ENCODE data around the gene POFUT1.

Gene POFUT1

GRCh38 chr20:32215147-32215546 lies 7.5 kb downstream of the POFUT1 start:
- Histone ChIP-seq H3K4me3 (ENCODE audit: low read depth, low read length) (no peak overlapping the region), H3K36me3 (ENCODE audit: control insufficient read depth in 2 of 2, insufficient read depth in 1 of 2, low read length in 2 of 2) (peaks cover 16 to 90% of the 10 kb centered on the region in 2 experiments; a peak in 2 of 3 replicates), H3K4me1 (ENCODE audit: control insufficient read depth, insufficient read depth, low read length) (no peaks in the 10 kb centered on the region), H3K27ac (ENCODE audit: extremely low read depth, low read depth, low read length) (no peak overlapping the region), H3K9me3 (ENCODE audit: control insufficient read depth, insufficient read depth, low read depth, low read length) (no peaks in the 10 kb centered on the region)
- TF ChIP-seq ZNF529 (tag by site-specific recombination; IDR thresholded peaks at IDR 0.05; ENCODE audit: insufficient replicate concordance): no peak
- no peak for TF ChIP-seq ZBTB48 (tag by site-specific recombination; IDR thresholded peaks at IDR 0.05)
- no peak for TF ChIP-seq ZSCAN30 (tag by site-specific recombination; IDR thresholded peaks at IDR 0.05)
- no peak for TF ChIP-seq ZNF555 (tag by site-specific recombination; conservative IDR thresholded peaks at IDR 0.05)
- TF ChIP-seq ZBTB1 (tag by site-specific recombination; IDR thresholded peaks at IDR 0.05): no peak
- TF ChIP-seq KLF10 (tag by site-specific recombination; IDR thresholded peaks at IDR 0.05): no peak
- no peak for TF ChIP-seq ZNF157 (tag by site-specific recombination; IDR thresholded peaks at IDR 0.05)
- TF ChIP-seq SCRT2 (tag by site-specific recombination; IDR thresholded peaks at IDR 0.05): no peak
- TF ChIP-seq KLF9 (tag by site-specific recombination; IDR thresholded peaks at IDR 0.05; ENCODE audit: low read depth): no peak
- no peak for TF ChIP-seq MZF1 (tag by site-specific recombination; IDR thresholded peaks at IDR 0.05; ENCODE audit: borderline replicate concordance)
- TF ChIP-seq ZNF311 (tag by site-specific recombination; IDR thresholded peaks at IDR 0.05; ENCODE audit: borderline replicate concordance): no peak
- TF ChIP-seq GLI4 (tag by site-specific recombination; IDR thresholded peaks at IDR 0.05): no peak
- TF ChIP-seq ZNF449 (tag by site-specific recombination; IDR thresholded peaks at IDR 0.05): no peak
- no peak for TF ChIP-seq ZNF623 (tag by site-specific recombination; IDR thresholded peaks at IDR 0.05)
- TF ChIP-seq ZNF747 (tag by site-specific recombination; IDR thresholded peaks at IDR 0.05): no peak
- no peak for TF ChIP-seq ZNF302 (tag by site-specific recombination; IDR thresholded peaks at IDR 0.05; ENCODE audit: low read depth)
- CTCF ChIA-PET: no interaction called here
- POLR2A ChIA-PET: no interaction called here

- Histone ChIP-seq H3K4me3 (ENCODE audit: low read depth, low read length) (no peak overlapping the region), H3K4me1 (ENCODE audit: control insufficient read depth, insufficient read depth, low read length) (no peaks in the 10 kb centered on the region), H3K27ac (ENCODE audit: extremely low read depth, low read depth, low read length) (no peak overlapping the region), H3K9me3 (ENCODE audit: control insufficient read depth, insufficient read depth, low read depth, low read length) (no peaks in the 10 kb centered on the region), H3K36me3 (ENCODE audit: control insufficient read depth in 2 of 2, insufficient read depth in 1 of 2, low read length in 2 of 2) (peaks cover 16 to 88% of the 10 kb centered on the region in 2 experiments; a peak in 2 of 3 replicates)
- CTCF ChIA-PET: no interaction called here
- TF ChIP-seq INSM2 (tag by site-specific recombination; IDR thresholded peaks at IDR 0.05) (no peak), ZFP69B (tag by site-specific recombination; IDR thresholded peaks at IDR 0.05) (no peak), ZNF501 (tag by site-specific recombination; IDR thresholded peaks at IDR 0.05) (no peak), ZNF449 (tag by site-specific recombination; IDR thresholded peaks at IDR 0.05) (no peak), ZSCAN16 (tag by site-specific recombination; IDR thresholded peaks at IDR 0.05) (no peak), ZNF830 (tag by site-specific recombination; IDR thresholded peaks at IDR 0.05; ENCODE audit: low read depth) (no peak), YY1 (tag by site-specific recombination; IDR thresholded peaks at IDR 0.05) (no peak), ZNF10 (tag by site-specific recombination; IDR thresholded peaks at IDR 0.05) (no peak)
- POLR2A ChIA-PET: no interaction called here
Measured at GRCh38 chr20:32215729-32216128, 8.0 kb downstream of the POFUT1 start.
